H1 (cell line): ENCODE measurements around the gene SEC24B. TPM values are rescaled to one million over a fixed set of nuclear protein-coding genes. Genes with fewer than 3 reads are reported as not detected.
A peak's percentile ranks its signal among the peaks of the same experiment; 100 is the strongest.

Experiments
- CTCF ChIA-PET: fragments of 300-600 bp; sonication (Branson Sonifier 250); formaldehyde crosslinking; loops from one replicate; lab custom pipeline; 2021; ENCODE audit not compliant: partially characterized antibody; lab: Charles Lee
- POLR2A ChIA-PET: fragments of 300-600 bp; sonication (Branson Sonifier 250); formaldehyde crosslinking; loops from one replicate; lab custom pipeline; 2021; ENCODE audit warnings: inconsistent platforms; ENCODE audit not compliant: partially characterized antibody; lab: Charles Lee
- DNase-seq, 2 experiments: peaks; one replicate each; pipeline versions ENCODE4 v3.0.0 to v3.0.0-alpha.2; 2010 to 2022; ENCODE audit warnings: low spot score in 2 of 2, low read depth in 1 of 2, mixed read lengths in 1 of 2
- FAIRE-seq: peaks from 2 replicates; lab custom pipeline; 2011; peaks lifted over from hg19 to GRCh38; lab: Jason Lieb, UNC
- H2AFZ ChIP-seq: 2 replicates; pipeline ENCODE4 v1.8.1; 2012; ENCODE audit warnings: low read length, inconsistent platforms
- H2AK5ac ChIP-seq: 2 replicates; pipeline ENCODE4 v1.6.1; 2013; ENCODE audit warnings: low read depth, low read length
- H2BK120ac ChIP-seq: replicated peaks from 2 replicates; pipeline ENCODE3; 2013; ENCODE audit warnings: low read depth, low read length, inconsistent platforms
- H2BK12ac ChIP-seq: 2 replicates; pipeline ENCODE4 v1.6.1; 2013; ENCODE audit warnings: low read depth, low read length
- H2BK15ac ChIP-seq: 2 replicates; pipeline ENCODE4 v1.6.1; 2013; ENCODE audit warnings: low read length
- H2BK20ac ChIP-seq: 2 replicates; pipeline ENCODE4 v1.6.1; 2013; ENCODE audit warnings: low read length
- H2BK5ac ChIP-seq: 2 replicates; pipeline ENCODE4 v1.6.1; 2013; ENCODE audit warnings: low read depth, low read length
- H3K14ac ChIP-seq: 2 replicates; pipeline ENCODE4 v1.6.1; 2013; ENCODE audit warnings: inconsistent platforms; ENCODE audit not compliant: insufficient read length
- H3K18ac ChIP-seq: 2 replicates; pipeline ENCODE4 v1.6.1; 2013; ENCODE audit warnings: low read length; ENCODE audit errors: extremely low read depth
- H3K23ac ChIP-seq: 2 replicates; pipeline ENCODE4 v1.6.1; 2013; ENCODE audit warnings: inconsistent platforms; ENCODE audit not compliant: insufficient read length
- H3K23me2 ChIP-seq: 2 replicates; pipeline ENCODE4 v1.6.1; 2013; ENCODE audit warnings: low read depth, low read length
- H3K27ac ChIP-seq: 2 replicates; pipeline ENCODE4 v1.6.1; 2011; ENCODE audit warnings: low read depth, low read length, inconsistent platforms
- H3K27me3 ChIP-seq, 4 experiments: replicated peaks in 1 of 4; 1 replicate in 1 of 4; 2 replicates in 3 of 4; pipeline versions ENCODE4 v1.6.1 to v1.8.1; 2011 to 2013; ENCODE audit warnings: low read length in 3 of 4, mild to moderate bottlenecking in 3 of 4, inconsistent platforms in 2 of 4, mixed read lengths in 2 of 4, moderate library complexity in 1 of 4; ENCODE audit not compliant: control insufficient read depth in 3 of 4, insufficient read depth in 3 of 4; ENCODE audit errors: extremely low read depth in 1 of 4
- H3K36me3 ChIP-seq, 4 experiments: 2 replicates each; pipeline versions ENCODE4 v1.6.1 to v1.8.1; 2011 to 2013; ENCODE audit warnings: mild to moderate bottlenecking in 4 of 4, low read length in 3 of 4, moderate library complexity in 2 of 4, control low read depth in 1 of 4, inconsistent platforms in 1 of 4; ENCODE audit not compliant: insufficient read depth in 4 of 4, control insufficient read depth in 2 of 4
- H3K4ac ChIP-seq: replicated peaks from 2 replicates; pipeline ENCODE3; 2013; ENCODE audit warnings: low read length, low read depth, mixed read lengths, inconsistent platforms; ENCODE audit not compliant: insufficient read length
- H3K4me1 ChIP-seq, 4 experiments: replicated peaks in 1 of 4; 1 replicate in 1 of 4; 2 replicates in 3 of 4; pipeline versions ENCODE4 v1.6.1 to v1.8.1; 2011 to 2013; ENCODE audit warnings: low read length in 3 of 4, inconsistent platforms in 2 of 4, mixed read lengths in 1 of 4; ENCODE audit not compliant: insufficient read depth in 4 of 4, control insufficient read depth in 3 of 4
- H3K4me2 ChIP-seq, 2 experiments: 2 replicates each; pipeline versions ENCODE4 v1.6.1 to v1.8.1; 2011 to 2013; ENCODE audit warnings: low read depth in 2 of 2, low read length in 2 of 2, control low read depth in 1 of 2, inconsistent platforms in 1 of 2, mild to moderate bottlenecking in 1 of 2; ENCODE audit not compliant: insufficient read depth in 1 of 2
- H3K4me3 ChIP-seq, 4 experiments: fragments of 200-600, 300-600 bp in 1 of 4; sonication (generic), shearing (Covaris generic), sonication (Bioruptor Twin) in 1 of 4; 2 replicates each; pipeline versions ENCODE4 v1.5.1 to v1.8.1; 2011 to 2016; ENCODE audit warnings: low read length in 4 of 4, low read depth in 3 of 4, control low read depth in 2 of 4, inconsistent platforms in 2 of 4, mild to moderate bottlenecking in 2 of 4, mixed read lengths in 1 of 4, moderate library complexity in 1 of 4; ENCODE audit not compliant: insufficient read depth in 2 of 4; ENCODE audit errors: extremely low read depth in 1 of 4
- H3K56ac ChIP-seq: replicated peaks from 2 replicates; pipeline ENCODE3; 2013; ENCODE audit warnings: low read depth, mild to moderate bottlenecking, mixed read lengths, low read length, inconsistent platforms; ENCODE audit not compliant: insufficient read length
- H3K79me1 ChIP-seq: 2 replicates; pipeline ENCODE4 v1.6.1; 2013; ENCODE audit warnings: low read depth, low read length, control low read depth
- H3K79me2 ChIP-seq, 2 experiments: 2 replicates each; pipeline versions ENCODE4 v1.6.1 to v1.8.1; 2012 to 2013; ENCODE audit warnings: low read length in 2 of 2, mild to moderate bottlenecking in 2 of 2, inconsistent platforms in 1 of 2; ENCODE audit not compliant: insufficient read depth in 2 of 2, control insufficient read depth in 1 of 2
- H3K9ac ChIP-seq, 4 experiments: replicated peaks in 1 of 4; 1 replicate in 1 of 4; 2 replicates in 3 of 4; pipeline versions ENCODE4 v1.6.1 to v1.8.1; 2011 to 2013; ENCODE audit warnings: low read depth in 3 of 4, low read length in 3 of 4, control low read depth in 2 of 4, mild to moderate bottlenecking in 2 of 4, moderate library complexity in 2 of 4, inconsistent platforms in 1 of 4; ENCODE audit errors: extremely low read depth in 1 of 4
- H3K9me3 ChIP-seq, 2 experiments: 2 replicates each; pipeline versions ENCODE4 v1.6.1 to v1.8.1; 2012 to 2013; ENCODE audit warnings: mild to moderate bottlenecking in 2 of 2, moderate library complexity in 2 of 2, control low read depth in 1 of 2, inconsistent platforms in 1 of 2, low read depth in 1 of 2, low read length in 1 of 2, mixed read lengths in 1 of 2; ENCODE audit not compliant: insufficient read depth in 2 of 2
- H4K20me1 ChIP-seq, 2 experiments: replicated peaks in 1 of 2; 2 replicates each; pipeline versions ENCODE3 to v1.8.1; 2011 to 2013; ENCODE audit warnings: inconsistent platforms in 2 of 2, low read length in 2 of 2, mild to moderate bottlenecking in 1 of 2; ENCODE audit not compliant: insufficient read depth in 2 of 2, control insufficient read depth in 1 of 2
- H4K5ac ChIP-seq: 2 replicates; pipeline ENCODE4 v1.6.1; 2013; ENCODE audit warnings: low read length, low read depth, mixed read lengths, inconsistent platforms; ENCODE audit not compliant: insufficient read length
- H4K8ac ChIP-seq: 2 replicates; pipeline ENCODE4 v1.8.0; 2013; ENCODE audit warnings: mild to moderate bottlenecking, moderate library complexity, low read length, inconsistent platforms; ENCODE audit not compliant: insufficient read depth; ENCODE audit errors: extremely low read depth
- H4K91ac ChIP-seq: replicated peaks from 2 replicates; pipeline ENCODE3; 2013; ENCODE audit warnings: low read length, mixed read lengths, inconsistent platforms; ENCODE audit not compliant: insufficient read length
- EP300 ChIP-seq, 2 experiments: IDR thresholded peaks; 1 replicate in 1 of 2; 2 replicates in 1 of 2; pipeline ENCODE4 v1.6.1; 2011 to 2012; ENCODE audit warnings: low read depth in 2 of 2, low read length in 2 of 2, mild to moderate bottlenecking in 2 of 2, borderline replicate concordance in 1 of 2, inconsistent platforms in 1 of 2, moderate library complexity in 1 of 2
- EZH2 ChIP-seq: fragments of 200-600 bp; sonication (generic); IDR thresholded peaks from 2 replicates; pipeline ENCODE4 v1.7.1; 2012; ENCODE audit warnings: low read depth, mild to moderate bottlenecking, moderate library complexity, low read length, inconsistent platforms; ENCODE audit not compliant: severe bottlenecking
- HDAC6 ChIP-seq: IDR thresholded peaks from one replicate; pipeline ENCODE4 v1.7.1; 2012; ENCODE audit warnings: low read depth, mild to moderate bottlenecking, inconsistent platforms, low read length, moderate library complexity
- SP1 ChIP-seq: IDR thresholded peaks from 2 replicates; pipeline ENCODE4 v1.6.1; 2011; ENCODE audit warnings: low read depth, low read length
- WGBS, 2 experiments: shearing (Covaris generic) in 1 of 2; methylation state at CpG; one replicate each; pipeline versions ENCODE4 v1.1.6 to v1.1.7; 2013 to 2015; ENCODE audit warnings: low lambda C conversion rate in 2 of 2, mixed read lengths in 2 of 2, inconsistent platforms in 1 of 2, low coverage in 1 of 2, missing lambda C conversion rate in 1 of 2; ENCODE audit not compliant: insufficient replicate concordance in 2 of 2, insufficient coverage in 1 of 2, insufficient read length in 1 of 2; ENCODE audit errors: extremely low coverage in 1 of 2, missing lambda C conversion rate in 1 of 2; 5-methylcytosine and 5-hydroxymethylcytosine counted together
- polyA plus RNA-seq, 7 experiments: library from polyadenylated mRNA; depleted of rRNA in 3 of 7; stranded (reverse) in 5 of 7; unstranded in 2 of 7; fragments of >200 nt in 5 of 7; fragments of 200-250 nt in 2 of 7; gene quantifications; 1 replicate in 5 of 7; 2 replicates in 1 of 7; 4 replicates in 1 of 7; pipeline versions ENCODE4 v1.2.1 to v1.2.3, GENCODE V29; 2011 to 2013; ENCODE audit warnings: missing spikeins in 2 of 7, mixed read lengths in 2 of 7
- total RNA-seq: library from RNA; stranded (reverse); fragmentation: NEBNext Ultra II Directional; extraction: Animal tissue kit (Norgen Biotek cat#: 25700); gene quantifications from 2 replicates; pipeline ENCODE4 v1.2.1, GENCODE V29; 2021
- TF ChIP-seq, protein P1 (sequence below): IDR thresholded peaks from 2 replicates; pipeline ENCODE4 v1.6.1; 2012; ENCODE audit warnings: low read length, inconsistent platforms

SEC24B gene
- total and polyA plus RNA-seq, 2 of the 8 experiments (the other 6 are each of a cell fraction or from before 2014, with no cell fraction given) = 25.6 to 30.9 TPM

DNA sequence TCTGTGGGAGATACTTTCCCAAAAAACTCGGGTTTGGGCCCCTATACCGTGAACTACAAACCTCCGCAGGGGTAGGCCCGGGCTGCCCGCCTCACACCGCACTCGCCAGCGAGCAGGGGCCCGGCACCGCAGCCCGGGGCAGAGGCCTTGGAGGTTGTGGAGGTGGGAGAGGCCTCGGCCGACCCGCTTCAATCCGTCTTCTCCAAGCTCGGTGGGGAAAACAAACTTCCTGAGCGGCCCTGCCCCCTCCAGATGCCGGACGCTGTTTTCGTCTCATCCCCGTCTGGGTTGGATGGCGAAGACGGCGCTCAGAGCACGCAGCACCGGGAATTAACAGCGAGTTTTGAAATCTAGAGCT is 126.0 kb downstream of the SEC24B start:
- H2BK5ac ChIP-seq = peak overlapping the region; percentile 78; the same call in 1 of the 2 replicates
- no peak overlapping the region for H3K23ac ChIP-seq
- H3K14ac ChIP-seq = no peak overlapping the region
- no peaks in the 10 kb centered on the region for H4K20me1 ChIP-seq
- H3K4me2 ChIP-seq = peak overlapping the region; percentile 89 to 96
- H2BK15ac ChIP-seq = no peak overlapping the region
- no peak overlapping the region for H2AK5ac ChIP-seq
- ChIA-PET POLR2A (interaction anchor here (0.8 to 2.0 kb wide), 3 partner anchors 8 to 127 kb away, joined by 3 to 6 read pairs (median 3); no protein-coding TSS in a partner anchor), CTCF (interaction anchor here (1.0 to 2.5 kb wide), 2 partner anchors 126 to 144 kb away, joined by 3 to 8 read pairs; partner anchors contain the start of genes CASP6 and SEC24B)
- H2BK120ac ChIP-seq = no peak overlapping the region
- DNase-seq (peak in 1 of 2 experiments; percentile 77), FAIRE-seq (no peak)
- peak overlapping the region; percentile 66 to 93 (median 78) for H3K4me3 ChIP-seq
- H3K18ac ChIP-seq = peak overlapping the region; percentile 89
- H3K79me2 ChIP-seq = no peaks in the 10 kb centered on the region
- peaks cover 0 to 4% (median 0%) of the 10 kb centered on the region in 4 experiments; a peak in 1 of 7 replicates for H3K4me1 ChIP-seq
- 0 out of 2 replicates have a peak overlapping the region, but pooled peaks have one; percentile 42 for H2BK12ac ChIP-seq
- no peaks in the 10 kb centered on the region for H3K79me1 ChIP-seq
- H3K23me2 ChIP-seq = peaks cover 11% of the 10 kb centered on the region
- peak overlapping the region; percentile 32 for H4K5ac ChIP-seq
- H3K36me3 ChIP-seq = no peaks in the 10 kb centered on the region; a peak in 1 of 8 replicates
- no peak overlapping the region for H2BK20ac ChIP-seq
- H3K56ac ChIP-seq = peak overlapping the region; percentile 62
- H4K8ac ChIP-seq = peak overlapping the region; percentile 94
- H3K27me3 ChIP-seq = no peaks in the 10 kb centered on the region; a peak in 1 of 7 replicates
- H4K91ac ChIP-seq = no peak overlapping the region
- H3K9ac ChIP-seq = peak overlapping the region; percentile 63 to 83 (median 72)
- H3K4ac ChIP-seq = no peak overlapping the region
- 5% methylated on average over 27 of the region's 27 CpGs; no CpG with 5 or more reads in 1 of the 2 experiments for WGBS, 2 experiments
- TF ChIP-seq SP1 (no peak), EZH2 (peak; percentile 17), HDAC6 (no peak), EP300 (IDR thresholded peaks at IDR 0.05; ENCODE audit: borderline replicate concordance in 1 of 2, low read depth in 2 of 2, low read length in 2 of 2) (no peak)
- TF ChIP-seq, protein P1, sequence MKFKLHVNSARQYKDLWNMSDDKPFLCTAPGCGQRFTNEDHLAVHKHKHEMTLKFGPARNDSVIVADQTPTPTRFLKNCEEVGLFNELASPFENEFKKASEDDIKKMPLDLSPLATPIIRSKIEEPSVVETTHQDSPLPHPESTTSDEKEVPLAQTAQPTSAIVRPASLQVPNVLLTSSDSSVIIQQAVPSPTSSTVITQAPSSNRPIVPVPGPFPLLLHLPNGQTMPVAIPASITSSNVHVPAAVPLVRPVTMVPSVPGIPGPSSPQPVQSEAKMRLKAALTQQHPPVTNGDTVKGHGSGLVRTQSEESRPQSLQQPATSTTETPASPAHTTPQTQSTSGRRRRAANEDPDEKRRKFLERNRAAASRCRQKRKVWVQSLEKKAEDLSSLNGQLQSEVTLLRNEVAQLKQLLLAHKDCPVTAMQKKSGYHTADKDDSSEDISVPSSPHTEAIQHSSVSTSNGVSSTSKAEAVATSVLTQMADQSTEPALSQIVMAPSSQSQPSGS = no peak
- peak overlapping the region; percentile 98 for H2AFZ ChIP-seq
- peaks cover 2 to 9% of the 10 kb centered on the region in 2 experiments; a peak in 1 of 4 replicates for H3K9me3 ChIP-seq
- peak overlapping the region; percentile 54; the same call in 1 of the 2 replicates for H3K27ac ChIP-seq
